Adrenal gland (tissue), 5 donors: Measurements from ENCODE around the gene IGF2.

Experiments used
- CTCF ChIP-seq, 6 experiments: fragments of 450-650 bp in 4 of 6; fragments of 200-600 bp in 2 of 6; sonication (generic) in 1 of 6; IDR thresholded peaks; 1 replicate in 5 of 6; 2 replicates in 1 of 6; pipeline versions ENCODE4 v1.5.1 to v1.8.0; 2016 to 2021; ENCODE audit warnings: antibody characterized with exemption in 6 of 6, mild to moderate bottlenecking in 2 of 6, moderate library complexity in 1 of 6
- POLR2A ChIP-seq, 2 donors: fragments of 450-650 bp; IDR thresholded peaks; one replicate each; pipeline ENCODE4 v1.6.1; 2017; ENCODE audit warnings: antibody characterized with exemption in 2 of 2, mild to moderate bottlenecking in 2 of 2, moderate library complexity in 1 of 2
- donor health status: DM: no; HTN: no; CAD: no.

GRCh38 chr11:2129308-2129698 lies 9.9 kb downstream of the IGF2 start:
- TF ChIP-seq CTCF (IDR thresholded peaks at IDR 0.05) (no peak), POLR2A (IDR thresholded peaks at IDR 0.05) (no peak)
